Activated CD8-positive, alpha-beta T cell treated with anti-CD3 and anti-CD28 coated beads, Interleukin-2, amount 10 ng/mL, durations not matched to agents 7 days and 5 days (primary cell): ENCODE results near the gene DPH2. TPM values are rescaled to one million over a fixed set of nuclear protein-coding genes. Genes with fewer than 3 reads are reported as not detected.
A peak's percentile ranks its signal among the peaks of the same experiment; 100 is the strongest.

Experiments
- ATAC-seq: fragments of 150-1000 bp; cut with Tn5 transposase; one replicate; pipeline ENCODE4 v1.10.0; 2021; ENCODE audit warnings: moderate library complexity
- CTCF ChIA-PET: fragments of 350-600 bp; sonication (Branson Sonifier 250); formaldehyde crosslinking; loops from one replicate; lab custom pipeline; 2021; ENCODE audit warnings: antibody characterized with exemption; lab: Charles Lee
- POLR2A ChIA-PET: fragments of 350-600 bp; sonication (Branson Sonifier 250); formaldehyde crosslinking; loops from one replicate; lab custom pipeline; 2021; ENCODE audit warnings: antibody characterized with exemption; lab: Charles Lee
- DNase-seq: peaks from one replicate; pipeline ENCODE4 v3.0.0-alpha.2; 2020
- H3K27ac Mint-ChIP-seq: one replicate; pipeline ENCODE4 v1.8.0; 2021; ENCODE audit warnings: mild to moderate bottlenecking, mixed read lengths
- H3K27me3 Mint-ChIP-seq: one replicate; pipeline ENCODE4 v1.8.0; 2021; ENCODE audit warnings: low read depth, mixed read lengths
- H3K36me3 Mint-ChIP-seq: one replicate; pipeline ENCODE4 v1.8.0; 2021; ENCODE audit warnings: low read depth, mixed read lengths
- H3K4me1 Mint-ChIP-seq: one replicate; pipeline ENCODE4 v1.8.0; 2021; ENCODE audit warnings: low read depth, mixed read lengths
- H3K4me3 Mint-ChIP-seq: one replicate; pipeline ENCODE4 v1.8.0; 2021; ENCODE audit warnings: mild to moderate bottlenecking, mixed read lengths
- H3K9me3 Mint-ChIP-seq: one replicate; pipeline ENCODE4 v1.8.0; 2022; ENCODE audit warnings: mixed read lengths; ENCODE audit not compliant: insufficient read depth
- total RNA-seq, 2 experiments: library from RNA; stranded (reverse); gene quantifications; one replicate each; pipeline ENCODE4 v1.2.3, GENCODE V29; 2021

The DPH2 gene
- total RNA-seq, 2 experiments from 2014 or later = 32.4 to 32.9 TPM

- POLR2A ChIA-PET = interaction anchor here (0.7 to 1.2 kb wide), 4 partner anchors 13 to 228 kb away, joined by 3 to 5 read pairs (median 3); partner anchors contain the start of gene IPO13
- peaks cover 23% of the 10 kb centered on the region for H3K4me1 Mint-ChIP-seq
- no peak overlapping the region for H3K27ac Mint-ChIP-seq
- ATAC-seq (peak; percentile 64), DNase-seq (peak; percentile 70)
- no peak overlapping the region for H3K4me3 Mint-ChIP-seq
- CTCF ChIA-PET = interaction anchor here (0.5 to 11.3 kb wide), 97 partner anchors 9 to 851 kb away, joined by 3 to 506 read pairs (median 4); partner anchors contain the start of genes ATP6V0B, DPH2, IPO13 and KDM4A
- peaks cover 20% of the 10 kb centered on the region for H3K27me3 Mint-ChIP-seq
- peaks cover 4% of the 10 kb centered on the region for H3K36me3 Mint-ChIP-seq
- no peaks in the 10 kb centered on the region for H3K9me3 Mint-ChIP-seq
Measured at GRCh38 chr1:43934101-43934985, 35.5 kb upstream of the DPH2 start.

GRCh38 chr1:43934986-43935324 is 34.9 kb upstream of the DPH2 start:
- H3K27ac Mint-ChIP-seq = no peak overlapping the region
- peaks cover 20% of the 10 kb centered on the region for H3K27me3 Mint-ChIP-seq
- no peak overlapping the region for H3K4me3 Mint-ChIP-seq
- DNase-seq (no peak), ATAC-seq (no peak)
- CTCF ChIA-PET = interaction anchor here (0.5 to 11.3 kb wide), 95 partner anchors 10 to 850 kb away, joined by 3 to 506 read pairs (median 4); partner anchors contain the start of genes ATP6V0B, DPH2, IPO13 and KDM4A
- peaks cover 23% of the 10 kb centered on the region for H3K4me1 Mint-ChIP-seq
- POLR2A ChIA-PET = interaction anchor here (0.7 to 1.2 kb wide), 4 partner anchors 12 to 229 kb away, joined by 3 to 5 read pairs (median 3); partner anchors contain the start of gene IPO13
- H3K9me3 Mint-ChIP-seq = no peaks in the 10 kb centered on the region
- peaks cover 4% of the 10 kb centered on the region for H3K36me3 Mint-ChIP-seq

GRCh38 chr1:43935711-43936427 is 33.9 kb upstream of the DPH2 start:
- POLR2A ChIA-PET = interaction anchor here (1.2 kb wide), 1 partner anchor 11 kb away, joined by 5 read pairs; the partner anchor contains the start of gene IPO13

GRCh38 chr1:43936431-43937151 is 33.2 kb upstream of the DPH2 start:
- DNase-seq (peak; percentile 36), ATAC-seq (peak; percentile 47)
- peak overlapping the region; percentile 46 for H3K4me3 Mint-ChIP-seq
- ChIA-PET CTCF (interaction anchor here (1.1 to 11.3 kb wide), 4 partner anchors 10 to 171 kb away, joined by 3 to 506 read pairs (median 98); partner anchors contain the start of gene IPO13), POLR2A (no interaction called here)
- peaks cover 23% of the 10 kb centered on the region for H3K4me1 Mint-ChIP-seq
- peaks cover 4% of the 10 kb centered on the region for H3K36me3 Mint-ChIP-seq
- H3K27ac Mint-ChIP-seq = no peak overlapping the region
- H3K9me3 Mint-ChIP-seq = no peaks in the 10 kb centered on the region
- peaks cover 20% of the 10 kb centered on the region for H3K27me3 Mint-ChIP-seq

More at GRCh38 chr1:43935711-43936427, 33.9 kb upstream of the DPH2 start:
- CTCF ChIA-PET = interaction anchor here (0.9 to 11.3 kb wide), 39 partner anchors 11 to 849 kb away, joined by 3 to 506 read pairs (median 6); partner anchors contain the start of genes ATP6V0B, DPH2, IPO13 and KDM4A
- Mint-ChIP-seq H3K27me3 (peaks cover 20% of the 10 kb centered on the region), H3K4me1 (peaks cover 23% of the 10 kb centered on the region), H3K36me3 (peaks cover 4% of the 10 kb centered on the region), H3K9me3 (no peaks in the 10 kb centered on the region), H3K27ac (no peak overlapping the region), H3K4me3 (no peak overlapping the region)
- ATAC-seq (peak; percentile 8), DNase-seq (no peak)

- ChIA-PET POLR2A (no interaction called here), CTCF (interaction anchor here (6.5 to 11.3 kb wide), 2 partner anchors 10 to 172 kb away, joined by 148 to 506 read pairs; partner anchors contain the start of gene IPO13)
- H3K4me1 Mint-ChIP-seq = peaks cover 23% of the 10 kb centered on the region
- DNase-seq = no peak
- no peaks in the 10 kb centered on the region for H3K9me3 Mint-ChIP-seq
- ATAC-seq = no peak
- H3K27ac Mint-ChIP-seq = no peak overlapping the region
- H3K27me3 Mint-ChIP-seq = peaks cover 20% of the 10 kb centered on the region
- no peak overlapping the region for H3K4me3 Mint-ChIP-seq
- peaks cover 4% of the 10 kb centered on the region for H3K36me3 Mint-ChIP-seq
Measured at GRCh38 chr1:43937179-43937865, 32.5 kb upstream of the DPH2 start.

- POLR2A ChIA-PET = no interaction called here
- Mint-ChIP-seq H3K9me3 (no peaks in the 10 kb centered on the region), H3K27ac (no peak overlapping the region), H3K4me3 (no peak overlapping the region), H3K36me3 (peaks cover 2% of the 10 kb centered on the region), H3K27me3 (peaks cover 10% of the 10 kb centered on the region), H3K4me1 (peaks cover 17% of the 10 kb centered on the region)
- CTCF ChIA-PET = interaction anchor here (0.5 to 11.3 kb wide), 3 partner anchors 9 to 173 kb away, joined by 3 to 506 read pairs (median 148); partner anchors contain the start of gene IPO13
- ATAC-seq = no peak
- no peak for DNase-seq
Measured at GRCh38 chr1:43938383-43938782, 31.4 kb upstream of the DPH2 start.

- CTCF ChIA-PET = interaction anchor here (0.5 to 11.3 kb wide), 5 partner anchors 8 to 175 kb away, joined by 3 to 506 read pairs (median 6); partner anchors contain the start of gene IPO13
- POLR2A ChIA-PET = interaction anchor here (0.6 kb wide), 1 partner anchor 364 kb away, joined by 3 read pairs; no protein-coding TSS in a partner anchor
- Mint-ChIP-seq H3K4me1 (peaks cover 13% of the 10 kb centered on the region), H3K27me3 (peaks cover 7% of the 10 kb centered on the region), H3K9me3 (no peaks in the 10 kb centered on the region), H3K27ac (no peak overlapping the region), H3K4me3 (no peak overlapping the region), H3K36me3 (peaks cover 2% of the 10 kb centered on the region)
- no peak for ATAC-seq
- DNase-seq = no peak
Measured at GRCh38 chr1:43938892-43939587, 30.8 kb upstream of the DPH2 start.

GRCh38 chr1:43942411-43942810 is 27.4 kb upstream of the DPH2 start:
- Mint-ChIP-seq H3K4me3 (no peak overlapping the region), H3K27ac (no peak overlapping the region), H3K27me3 (no peaks in the 10 kb centered on the region), H3K9me3 (no peaks in the 10 kb centered on the region), H3K4me1 (peaks cover 19% of the 10 kb centered on the region), H3K36me3 (peaks cover 2% of the 10 kb centered on the region)
- ATAC-seq (no peak), DNase-seq (no peak)
- ChIA-PET CTCF (interaction anchor here (1.9 to 10.1 kb wide), 3 partner anchors 7 to 178 kb away, joined by 5 to 148 read pairs (median 57); partner anchors contain the start of gene ARTN), POLR2A (no interaction called here)

- ChIA-PET CTCF (interaction anchor here (1.0 to 10.1 kb wide), 4 partner anchors 9 to 414 kb away, joined by 3 to 148 read pairs (median 30); partner anchors contain the start of genes ARTN and PTPRF), POLR2A (no interaction called here)
- ATAC-seq = no peak
- Mint-ChIP-seq H3K27me3 (no peaks in the 10 kb centered on the region), H3K9me3 (no peaks in the 10 kb centered on the region), H3K27ac (peak overlapping the region; percentile 56), H3K4me1 (peaks cover 34% of the 10 kb centered on the region), H3K4me3 (peak overlapping the region; percentile 39), H3K36me3 (no peaks in the 10 kb centered on the region)
- DNase-seq = no peak
Measured at GRCh38 chr1:43944860-43945259, 24.9 kb upstream of the DPH2 start.
